Peyer's patch (tissue), 4 donors: Measurements from ENCODE around the gene RBM17. TPM values are rescaled to one million over a fixed set of nuclear protein-coding genes. Genes with fewer than 3 reads are reported as not detected.
"Not testable (repeated sequence)": the region's sequence is repeated elsewhere in the genome, so short reads cannot be mapped to it uniquely, and the experiment has no call there.

ENCODE experiments used
- DNase-seq, 3 donors: peaks; one replicate each; pipeline ENCODE4 v3.0.0-alpha.2; 2017 to 2019
- H3K27ac ChIP-seq, 4 donors: fragments of 200-600 bp; sonication (generic); one replicate each; pipeline ENCODE4 v1.5.1; 2016 to 2019
- H3K27me3 ChIP-seq, 2 donors: fragments of 200-600 bp; sonication (generic); one replicate each; pipeline ENCODE4 v1.5.1; 2019
- H3K36me3 ChIP-seq, 3 donors: fragments of 200-600 bp; sonication (generic); one replicate each; pipeline ENCODE4 v1.5.1; 2016 to 2019
- H3K4me1 ChIP-seq, 4 donors: fragments of 200-600 bp; sonication (generic); one replicate each; pipeline ENCODE4 v1.5.1; 2016 to 2019
- H3K4me3 ChIP-seq, 4 donors: fragments of 200-600 bp; sonication (generic); 1 replicate in 3 of 4; 2 replicates in 1 of 4; pipeline ENCODE4 v1.5.1; 2016 to 2019; ENCODE audit warnings: mild to moderate bottlenecking in 1 of 4
- H3K9me3 ChIP-seq, 4 donors: fragments of 200-600 bp; sonication (generic); one replicate each; pipeline ENCODE4 v1.5.1; 2016 to 2019; ENCODE audit warnings: mild to moderate bottlenecking in 1 of 4
- POLR2A ChIP-seq, 2 donors: fragments of 450-650 bp; IDR thresholded peaks; one replicate each; pipeline ENCODE4 v1.5.1; 2017; ENCODE audit warnings: antibody characterized with exemption in 2 of 2, mild to moderate bottlenecking in 2 of 2, moderate library complexity in 2 of 2
- total RNA-seq, 4 donors: library from RNA; depleted of rRNA; stranded (reverse); fragments of >200 nt; gene quantifications; one replicate each; pipeline ENCODE4 v1.1.0, GENCODE V29; 2016
- TF ChIP-seq, protein P1 (sequence below), 6 experiments: fragments of 450-650 bp in 4 of 6; fragments of 200-600 bp in 2 of 6; sonication (generic) in 1 of 6; IDR thresholded peaks; one replicate each; pipeline ENCODE4 v1.5.1; 2017 to 2019; ENCODE audit warnings: antibody characterized with exemption in 6 of 6, mild to moderate bottlenecking in 3 of 6, moderate library complexity in 1 of 6

RBM17 gene
- total RNA-seq, 4 donors from 2014 or later, result 66.4 to 166 (median 101) TPM

DNA sequence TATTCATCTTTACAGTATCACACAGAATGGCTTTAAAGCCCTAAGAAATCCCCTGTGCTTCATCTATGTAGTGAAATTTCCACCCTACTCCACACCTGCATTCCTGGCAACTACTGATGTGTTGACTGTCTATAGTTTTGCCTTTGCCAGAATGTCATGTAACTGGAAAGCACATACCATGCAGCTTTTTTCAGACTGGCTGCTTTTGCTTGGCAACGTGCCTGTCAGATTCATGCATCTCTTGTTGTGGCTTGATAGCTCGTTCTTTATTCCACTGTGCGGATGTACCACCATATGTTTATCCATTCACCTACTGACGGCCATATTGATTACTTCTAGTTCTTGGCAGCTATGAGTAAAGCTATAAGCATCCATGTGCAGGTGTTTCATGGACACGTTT is 30.6 kb downstream of the RBM17 start:
- H3K4me3 ChIP-seq, result no peak overlapping the region
- H3K27me3 ChIP-seq, result no peaks in the 10 kb centered on the region
- peaks cover 0 to under 1% (median 0%) of the 10 kb centered on the region in 4 donors for H3K4me1 ChIP-seq
- DNase-seq, result no peak
- peaks cover 0 to 27% (median 0%) of the 10 kb centered on the region in 3 donors for H3K36me3 ChIP-seq
- H3K27ac ChIP-seq, result peak overlapping the region in 1 of 4 donors; percentile 2
- TF ChIP-seq POLR2A (IDR thresholded peaks at IDR 0.05), result no peak
- TF ChIP-seq, protein P1, sequence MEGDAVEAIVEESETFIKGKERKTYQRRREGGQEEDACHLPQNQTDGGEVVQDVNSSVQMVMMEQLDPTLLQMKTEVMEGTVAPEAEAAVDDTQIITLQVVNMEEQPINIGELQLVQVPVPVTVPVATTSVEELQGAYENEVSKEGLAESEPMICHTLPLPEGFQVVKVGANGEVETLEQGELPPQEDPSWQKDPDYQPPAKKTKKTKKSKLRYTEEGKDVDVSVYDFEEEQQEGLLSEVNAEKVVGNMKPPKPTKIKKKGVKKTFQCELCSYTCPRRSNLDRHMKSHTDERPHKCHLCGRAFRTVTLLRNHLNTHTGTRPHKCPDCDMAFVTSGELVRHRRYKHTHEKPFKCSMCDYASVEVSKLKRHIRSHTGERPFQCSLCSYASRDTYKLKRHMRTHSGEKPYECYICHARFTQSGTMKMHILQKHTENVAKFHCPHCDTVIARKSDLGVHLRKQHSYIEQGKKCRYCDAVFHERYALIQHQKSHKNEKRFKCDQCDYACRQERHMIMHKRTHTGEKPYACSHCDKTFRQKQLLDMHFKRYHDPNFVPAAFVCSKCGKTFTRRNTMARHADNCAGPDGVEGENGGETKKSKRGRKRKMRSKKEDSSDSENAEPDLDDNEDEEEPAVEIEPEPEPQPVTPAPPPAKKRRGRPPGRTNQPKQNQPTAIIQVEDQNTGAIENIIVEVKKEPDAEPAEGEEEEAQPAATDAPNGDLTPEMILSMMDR (IDR thresholded peaks at IDR 0.05), result no peak
- H3K9me3 ChIP-seq, result no peaks in the 10 kb centered on the region

DNA sequence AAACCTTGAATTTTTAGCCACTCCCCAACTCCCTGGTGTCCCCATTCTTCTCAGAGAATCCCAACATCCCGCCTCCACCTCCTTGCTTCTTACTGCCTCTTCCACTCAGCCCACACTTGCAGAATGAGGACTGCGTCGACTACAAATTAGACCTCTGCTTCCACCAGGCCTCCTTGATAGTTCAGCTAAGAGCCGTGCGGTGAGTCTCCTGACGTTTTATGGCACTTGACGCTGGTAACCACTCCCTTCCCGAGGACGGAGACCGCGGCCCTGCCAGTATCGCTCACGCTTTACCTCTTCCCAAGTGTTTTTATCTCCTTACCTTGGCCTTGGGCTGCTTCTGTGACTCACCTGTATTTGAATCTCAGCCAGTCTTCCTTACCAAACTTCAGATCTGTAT is 31.1 kb downstream of the RBM17 start:
- Histone ChIP-seq H3K27ac (peak overlapping the region in 1 of 4 donors; percentile 2), H3K4me3 (no peak overlapping the region), H3K27me3 (no peaks in the 10 kb centered on the region), H3K4me1 (peaks cover 0 to 4% (median 0%) of the 10 kb centered on the region in 4 donors), H3K36me3 (peaks cover 0 to 22% (median 0%) of the 10 kb centered on the region in 3 donors), H3K9me3 (no peaks in the 10 kb centered on the region)
- TF ChIP-seq POLR2A (IDR thresholded peaks at IDR 0.05), result no peak
- TF ChIP-seq, protein P1 (IDR thresholded peaks at IDR 0.05), result no peak
- peak in 2 of 3 donors; percentile 70 to 82 for DNase-seq

DNA sequence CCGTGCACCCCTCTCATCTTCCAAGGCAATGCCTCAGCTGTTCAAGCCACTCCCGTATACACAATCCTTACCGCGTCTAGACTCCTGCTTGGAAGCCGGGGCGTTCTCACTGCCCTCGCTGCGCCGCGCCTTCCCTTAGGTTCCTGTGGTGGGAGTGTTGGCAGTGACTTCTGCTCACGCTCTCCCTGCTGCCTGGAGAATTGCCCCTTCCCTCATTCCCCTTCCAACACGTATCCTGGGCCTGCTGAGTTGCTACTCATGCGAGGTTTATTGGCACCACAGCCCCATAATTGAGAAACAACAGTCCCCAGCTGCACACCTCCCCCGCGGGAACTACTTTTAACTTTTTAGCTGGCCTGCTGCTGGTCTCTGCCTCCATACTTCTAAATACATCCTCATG is 31.9 kb downstream of the RBM17 start:
- Histone ChIP-seq H3K27me3 (no peaks in the 10 kb centered on the region), H3K4me1 (peaks cover 0 to 4% (median 0%) of the 10 kb centered on the region in 4 donors), H3K4me3 (no peak overlapping the region), H3K27ac (no peak overlapping the region), H3K9me3 (no peaks in the 10 kb centered on the region), H3K36me3 (peaks cover 0 to 14% (median 0%) of the 10 kb centered on the region in 3 donors)
- no peak for DNase-seq
- TF ChIP-seq, protein P1 (IDR thresholded peaks at IDR 0.05), result no peak
- no peak for TF ChIP-seq POLR2A (IDR thresholded peaks at IDR 0.05)

DNA sequence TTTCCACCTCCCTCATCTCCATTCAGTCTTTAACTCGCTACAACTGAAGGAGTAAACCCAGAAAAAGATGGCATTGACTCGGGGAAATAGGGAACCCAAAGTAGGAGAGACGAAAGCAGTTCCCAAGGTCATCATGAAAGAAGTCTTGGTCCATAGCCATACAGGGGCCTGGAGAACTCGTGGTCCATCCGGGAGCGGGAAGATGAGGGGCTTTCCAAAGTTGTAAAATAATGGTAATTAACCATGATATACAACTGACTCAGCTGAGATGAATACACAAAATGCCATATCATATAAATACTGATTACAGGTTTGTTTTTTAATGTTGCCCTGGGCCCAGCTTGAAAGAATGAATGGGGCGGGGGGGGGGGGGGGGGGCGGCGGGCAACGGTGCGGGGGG is 32.3 kb downstream of the RBM17 start:
- Histone ChIP-seq H3K9me3 (no peaks in the 10 kb centered on the region), H3K27ac (no peak overlapping the region), H3K4me3 (no peak overlapping the region), H3K4me1 (peaks cover 0 to 4% (median 0%) of the 10 kb centered on the region in 4 donors), H3K27me3 (no peaks in the 10 kb centered on the region), H3K36me3 (peaks cover 0 to 10% (median 0%) of the 10 kb centered on the region in 3 donors)
- TF ChIP-seq, protein P1 (IDR thresholded peaks at IDR 0.05), result no peak
- TF ChIP-seq POLR2A (IDR thresholded peaks at IDR 0.05), result no peak
- DNase-seq, result no peak

DNA sequence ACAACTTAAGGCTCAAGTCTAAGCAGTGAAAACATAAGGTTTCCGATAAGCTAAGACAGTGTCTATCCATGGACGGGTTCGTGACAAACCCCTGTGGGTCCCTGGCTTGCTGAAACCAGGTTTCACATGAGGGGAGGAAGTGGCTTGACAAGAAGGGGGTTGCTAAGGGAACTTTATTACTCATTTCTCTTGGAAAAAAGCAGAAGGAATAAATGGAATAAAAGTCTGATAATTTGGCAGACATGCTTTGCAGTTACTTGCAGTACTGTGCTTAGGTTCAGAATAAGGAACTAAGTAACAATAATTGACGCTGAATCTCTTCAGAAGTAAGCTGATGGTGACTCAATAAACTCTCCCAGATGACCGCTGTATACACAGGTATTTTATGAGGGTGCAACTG is 34.7 kb downstream of the RBM17 start:
- TF ChIP-seq POLR2A (IDR thresholded peaks at IDR 0.05), result no peak
- TF ChIP-seq, protein P1 (IDR thresholded peaks at IDR 0.05), result no peak
- no peak for DNase-seq
- no peaks in the 10 kb centered on the region for H3K9me3 ChIP-seq
- no peaks in the 10 kb centered on the region for H3K36me3 ChIP-seq
- H3K4me1 ChIP-seq, result peaks cover 0 to 4% (median 0%) of the 10 kb centered on the region in 4 donors
- H3K4me3 ChIP-seq, result no peak overlapping the region
- no peaks in the 10 kb centered on the region for H3K27me3 ChIP-seq
- no peak overlapping the region for H3K27ac ChIP-seq

DNA sequence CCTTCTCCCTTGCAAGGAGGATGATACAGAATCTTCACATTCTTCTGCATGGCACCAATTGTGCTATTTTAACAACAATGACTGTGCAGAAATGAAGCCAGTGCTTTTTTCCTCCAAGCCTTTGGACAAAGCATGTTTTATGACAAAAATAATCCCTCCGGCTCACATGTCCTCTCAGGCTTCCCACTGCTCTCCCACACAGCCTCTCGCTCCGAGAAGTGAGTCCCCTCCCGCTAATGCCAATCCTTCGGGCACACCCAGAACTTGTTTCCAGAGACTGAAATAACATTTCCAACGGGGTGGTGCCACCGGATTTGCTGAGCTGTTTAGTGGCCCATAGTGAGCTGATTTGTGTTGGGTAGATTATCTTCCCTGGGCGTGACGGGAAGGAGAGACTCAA is 35.8 kb downstream of the RBM17 start:
- Histone ChIP-seq H3K27me3 (no peaks in the 10 kb centered on the region), H3K4me3 (no peak overlapping the region), H3K9me3 (no peaks in the 10 kb centered on the region), H3K4me1 (peaks cover 0 to 4% (median 0%) of the 10 kb centered on the region in 4 donors), H3K27ac (no peak overlapping the region), H3K36me3 (no peaks in the 10 kb centered on the region)
- peak in 1 of 3 donors; percentile 43 for DNase-seq
- no peak for TF ChIP-seq POLR2A (IDR thresholded peaks at IDR 0.05)
- TF ChIP-seq, protein P1 (IDR thresholded peaks at IDR 0.05), result no peak

DNA sequence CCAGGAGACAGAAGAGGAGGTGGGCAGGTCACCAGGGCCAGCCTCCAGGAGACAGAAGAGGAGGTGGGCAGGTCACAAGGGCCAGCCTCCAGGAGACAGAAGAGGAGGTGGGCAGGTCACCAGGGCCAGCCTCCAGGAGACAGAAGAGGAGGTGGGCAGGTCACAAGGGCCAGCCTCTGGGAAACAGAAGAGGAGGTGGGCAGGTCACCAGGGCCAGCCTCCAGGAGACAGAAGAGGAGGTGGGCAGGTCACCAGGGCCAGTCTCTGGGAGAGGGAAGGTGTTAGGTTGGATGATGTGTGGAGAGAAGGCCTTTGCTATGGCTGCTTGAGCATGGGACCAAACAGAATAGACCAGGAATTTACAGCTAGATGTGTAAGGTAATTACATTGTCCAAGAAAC is 38.6 kb downstream of the RBM17 start:
- not testable (repeated sequence) for H3K4me1 ChIP-seq, H3K4me3 ChIP-seq, H3K27me3 ChIP-seq, H3K9me3 ChIP-seq, H3K27ac ChIP-seq, H3K36me3 ChIP-seq
- DNase-seq, result peak in 1 of 3 donors; percentile 5
